HCT116 (cell line): ENCODE data around the gene PI4KA.
"Not testable (repeated sequence)": the region's sequence is repeated elsewhere in the genome, so short reads cannot be mapped to it uniquely, and the experiment has no call there.

ENCODE experiments used
- CTCF ChIP-seq, 3 experiments: fragments of 200-600 bp in 1 of 3; sonication (generic) in 1 of 3; IDR thresholded peaks in 2 of 3; conservative IDR thresholded peaks in 1 of 3; 2 replicates each; pipeline ENCODE4 v1.5.1; 2012 to 2017; ENCODE audit warnings: low read depth in 2 of 3, low read length in 2 of 3, antibody characterized with exemption in 1 of 3, borderline replicate concordance in 1 of 3, control low read depth in 1 of 3, mild to moderate bottlenecking in 1 of 3, mixed read lengths in 1 of 3, mixed run types in 1 of 3, moderate library complexity in 1 of 3; ENCODE audit not compliant: insufficient read depth in 1 of 3
- ELF1 ChIP-seq: IDR thresholded peaks from 2 replicates; pipeline ENCODE4 v1.6.1; 2012; ENCODE audit warnings: low read depth, borderline replicate concordance
- EZH2 ChIP-seq: fragments of 200-600 bp; sonication (generic); IDR thresholded peaks from 2 replicates; pipeline ENCODE4 v1.6.1; 2017; ENCODE audit warnings: antibody characterized with exemption, mixed run types
- EZH2phosphoT487 ChIP-seq: fragments of 200-600 bp; IDR thresholded peaks from 2 replicates; pipeline ENCODE4 v1.6.1; 2018; ENCODE audit warnings: antibody characterized with exemption, borderline replicate concordance
- FOSL1 ChIP-seq: IDR thresholded peaks from 2 replicates; pipeline ENCODE4 v1.6.1; 2012; ENCODE audit warnings: low read depth
- JUND ChIP-seq: IDR thresholded peaks from 2 replicates; pipeline ENCODE4 v1.6.1; 2012
- MAX ChIP-seq: IDR thresholded peaks from 2 replicates; pipeline ENCODE4 v1.6.1; 2012
- POLR2A ChIP-seq: IDR thresholded peaks from 2 replicates; pipeline ENCODE4 v1.7.0; 2011; ENCODE audit warnings: borderline replicate concordance; ENCODE audit not compliant: insufficient read depth, insufficient read length; ENCODE audit errors: extremely low read depth
- POLR2AphosphoS5 ChIP-seq: IDR thresholded peaks from 2 replicates; pipeline ENCODE4 v1.6.1; 2011; ENCODE audit warnings: mild to moderate bottlenecking, low read depth, low read length, moderate library complexity
- RAD21 ChIP-seq: IDR thresholded peaks from 2 replicates; pipeline ENCODE4 v1.6.1; 2012; ENCODE audit warnings: low read depth, mild to moderate bottlenecking
- TCF7L2 ChIP-seq: IDR thresholded peaks from 2 replicates; pipeline ENCODE4 v1.7.0; 2011; ENCODE audit warnings: borderline replicate concordance, inconsistent platforms; ENCODE audit not compliant: insufficient read depth, insufficient read length; ENCODE audit errors: extremely low read depth
- TF ChIP-seq, protein P1 (sequence below): IDR thresholded peaks from 2 replicates; pipeline ENCODE4 v1.6.1; 2011; ENCODE audit warnings: mild to moderate bottlenecking, low read length, moderate library complexity; ENCODE audit not compliant: insufficient replicate concordance; ENCODE audit errors: extremely low read depth

GRCh38 chr22:20696056-20696455 lies 162.6 kb downstream of the PI4KA start:
- TF ChIP-seq EZH2; POLR2A; CTCF (IDR thresholded peaks at IDR 0.05 in 2 of 3, conservative IDR thresholded peaks at IDR 0.05 in 1 of 3; ENCODE audit: borderline replicate concordance in 1 of 3, insufficient read depth in 1 of 3, low read depth in 2 of 3, low read length in 2 of 3); RAD21; ELF1; EZH2phosphoT487; POLR2AphosphoS5; FOSL1; JUND; TCF7L2; MAX: not testable (repeated sequence)
- TF ChIP-seq, protein P1, sequence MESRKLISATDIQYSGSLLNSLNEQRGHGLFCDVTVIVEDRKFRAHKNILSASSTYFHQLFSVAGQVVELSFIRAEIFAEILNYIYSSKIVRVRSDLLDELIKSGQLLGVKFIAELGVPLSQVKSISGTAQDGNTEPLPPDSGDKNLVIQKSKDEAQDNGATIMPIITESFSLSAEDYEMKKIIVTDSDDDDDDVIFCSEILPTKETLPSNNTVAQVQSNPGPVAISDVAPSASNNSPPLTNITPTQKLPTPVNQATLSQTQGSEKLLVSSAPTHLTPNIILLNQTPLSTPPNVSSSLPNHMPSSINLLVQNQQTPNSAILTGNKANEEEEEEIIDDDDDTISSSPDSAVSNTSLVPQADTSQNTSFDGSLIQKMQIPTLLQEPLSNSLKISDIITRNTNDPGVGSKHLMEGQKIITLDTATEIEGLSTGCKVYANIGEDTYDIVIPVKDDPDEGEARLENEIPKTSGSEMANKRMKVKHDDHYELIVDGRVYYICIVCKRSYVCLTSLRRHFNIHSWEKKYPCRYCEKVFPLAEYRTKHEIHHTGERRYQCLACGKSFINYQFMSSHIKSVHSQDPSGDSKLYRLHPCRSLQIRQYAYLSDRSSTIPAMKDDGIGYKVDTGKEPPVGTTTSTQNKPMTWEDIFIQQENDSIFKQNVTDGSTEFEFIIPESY: not testable (repeated sequence)
